Activated gamma-delta T cell treated with anti-CD3 and anti-CD28 coated beads, Interleukin-2, amount 50 U/mL, for 16 hours (primary cell): ENCODE measurements around the gene FASLG.

Experiments
- DNase-seq: peaks from one replicate; pipeline ENCODE4 v3.0.0-alpha.2; 2020; ENCODE audit warnings: low read depth

Gene FASLG

DNA sequence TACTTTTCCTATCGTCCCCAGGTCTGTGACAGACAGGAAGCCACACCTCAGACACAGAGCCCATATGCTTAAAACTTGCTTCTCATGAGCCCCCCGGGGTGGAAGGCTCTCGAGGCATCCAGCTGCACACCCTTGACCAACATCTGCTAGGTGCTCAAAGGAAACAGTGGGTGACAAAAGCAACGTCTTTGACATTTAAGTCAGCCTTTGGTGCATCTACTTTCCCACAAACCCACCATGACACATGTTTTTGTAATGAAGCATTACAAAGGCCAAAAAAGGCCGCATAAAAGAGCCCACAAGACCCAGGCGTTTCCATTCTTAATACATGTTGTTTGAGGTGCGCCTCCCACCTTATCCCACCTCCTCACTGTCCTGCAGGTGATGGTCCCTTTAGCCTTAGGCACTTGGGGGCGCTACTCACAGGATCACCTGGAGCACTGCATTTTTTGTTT lies 11.8 kb upstream of the FASLG start:
- DNase-seq = peak; percentile 42

- no peak for DNase-seq
Measured at GRCh38 chr1:172647987-172648386, 10.9 kb upstream of the FASLG start.

- no peak for DNase-seq
Measured at GRCh38 chr1:172650474-172651193, 8.3 kb upstream of the FASLG start.

DNA sequence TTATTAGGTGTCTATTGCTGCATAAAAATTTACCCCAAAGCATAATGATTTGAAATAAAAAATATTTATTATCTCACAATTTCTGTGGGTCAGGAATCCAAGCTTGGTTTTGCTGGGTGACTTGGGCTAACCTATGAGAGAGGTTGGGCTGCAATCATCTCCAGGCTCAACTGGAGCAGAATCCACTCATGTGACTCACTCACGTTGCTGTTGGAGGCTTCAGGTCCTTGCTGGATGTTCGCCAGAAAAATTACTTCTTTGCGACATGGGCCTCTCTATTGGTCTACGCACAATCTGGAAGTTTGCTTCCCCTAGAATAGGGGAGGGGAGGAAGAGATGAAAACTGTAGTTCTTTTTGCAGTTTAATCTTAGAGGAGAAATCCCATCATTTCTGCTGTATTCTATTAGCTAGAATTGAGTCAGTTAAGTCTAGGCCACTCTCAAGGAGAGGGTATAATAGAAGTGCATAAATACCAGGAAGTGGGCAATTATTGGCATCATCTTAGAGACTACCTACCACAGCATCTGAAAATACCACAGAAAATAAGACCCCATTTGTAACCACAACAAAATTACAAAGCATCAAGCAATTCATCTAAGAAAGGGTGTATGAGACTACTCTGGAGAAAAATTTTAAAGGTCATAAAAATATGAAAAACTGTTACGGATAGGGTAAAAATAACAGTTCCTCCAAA lies 5.7 kb upstream of the FASLG start:
- DNase-seq = no peak

GRCh38 chr1:172654535-172654934 lies 4.4 kb upstream of the FASLG start:
- no peak for DNase-seq

DNA sequence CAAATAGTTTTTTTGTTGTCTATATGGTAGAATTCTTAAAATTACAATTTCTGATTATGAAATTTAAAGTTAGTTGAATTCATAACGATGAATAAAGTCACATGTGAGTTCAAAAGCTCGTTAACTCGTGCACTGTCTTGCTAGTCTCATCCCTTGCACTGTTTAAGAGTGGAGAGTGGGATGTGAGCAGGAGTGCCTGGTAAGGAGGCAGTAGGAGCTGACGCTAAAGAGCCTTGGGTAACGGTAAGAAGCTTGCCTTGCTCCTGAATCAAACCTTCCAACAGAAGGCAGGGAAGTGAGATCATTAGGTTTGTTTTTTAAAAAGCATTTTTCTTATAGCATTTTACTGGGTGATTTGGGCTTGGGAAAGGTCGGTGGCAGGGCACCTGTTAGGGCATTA lies 2.3 kb upstream of the FASLG start:
- DNase-seq = no peak

DNA sequence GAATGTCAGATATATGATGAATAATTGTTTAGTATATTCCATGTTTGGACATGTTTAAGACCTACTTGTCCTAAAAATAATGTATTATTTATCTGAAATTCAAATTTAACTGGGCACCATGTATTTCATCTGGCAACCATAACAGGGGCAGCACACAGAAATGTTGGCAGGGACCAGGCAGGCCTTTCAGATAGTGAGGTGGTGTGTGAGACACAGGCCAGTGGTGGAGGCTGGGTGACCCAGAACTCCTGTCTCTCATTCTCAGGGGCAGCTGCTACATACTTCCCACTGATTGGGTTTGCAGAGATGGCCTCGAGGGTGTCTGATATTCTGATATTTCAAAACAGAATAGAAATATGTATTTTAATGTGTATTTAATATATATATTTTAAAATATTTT lies 1.3 kb upstream of the FASLG start:
- no peak for DNase-seq

GRCh38 chr1:172661107-172661506 lies 2.2 kb downstream of the FASLG start:
- no peak for DNase-seq

DNA sequence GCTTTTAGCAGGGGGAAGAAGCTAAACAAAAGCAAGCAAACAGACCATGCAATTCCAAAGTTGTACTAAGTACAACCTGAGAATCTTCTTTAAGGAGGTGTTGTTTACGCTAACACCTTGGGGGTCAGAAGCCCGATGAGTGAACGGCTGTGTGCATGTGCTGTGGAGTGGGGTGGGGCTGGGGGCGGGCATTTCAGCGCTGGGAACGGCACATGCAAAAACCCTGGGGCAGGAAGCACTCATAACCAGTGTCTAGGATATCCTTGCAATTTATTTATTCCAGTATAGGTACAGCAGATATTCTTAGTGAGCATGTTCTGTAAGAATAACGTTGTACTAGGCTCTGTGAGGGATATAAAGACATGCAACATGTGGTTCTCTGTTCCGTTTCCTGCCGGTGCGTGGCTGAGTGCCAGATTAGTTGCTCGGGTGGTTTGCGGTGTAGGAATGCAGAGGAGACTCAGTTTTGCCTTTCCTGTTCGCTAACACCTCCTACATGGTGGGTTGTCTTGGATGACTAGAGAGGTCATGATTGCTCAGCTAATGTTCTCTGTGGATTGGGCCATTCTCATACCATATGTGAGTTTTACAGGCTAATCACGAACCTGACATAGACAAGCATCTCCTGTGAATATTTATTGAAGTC lies 3.7 kb downstream of the FASLG start:
- peak; percentile 84 for DNase-seq

GRCh38 chr1:172663732-172664131 lies 4.8 kb downstream of the FASLG start:
- no peak for DNase-seq

GRCh38 chr1:172668097-172668496 lies 9.2 kb downstream of the FASLG start:
- no peak for DNase-seq

DNA sequence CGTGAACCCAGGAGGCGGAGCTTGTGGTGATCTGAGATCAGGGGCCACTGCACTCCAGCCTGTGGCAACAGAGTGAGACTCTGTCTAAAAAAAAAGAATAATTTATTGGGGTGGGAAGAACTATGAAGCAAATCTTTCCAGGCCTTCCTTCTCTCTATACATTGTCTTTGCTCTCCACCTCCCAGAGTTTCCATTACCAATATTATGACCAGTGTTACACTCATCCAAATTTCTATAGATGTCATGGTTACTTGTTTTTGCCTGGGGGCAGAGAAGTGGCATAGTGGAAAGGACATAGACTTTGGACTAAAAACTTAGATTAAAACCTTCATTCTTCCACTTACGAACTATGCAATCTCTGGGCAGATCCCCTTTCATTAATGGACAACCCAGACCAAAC lies 10.1 kb downstream of the FASLG start:
- DNase-seq = no peak

GRCh38 chr1:172670316-172670715 lies 11.4 kb downstream of the FASLG start:
- no peak for DNase-seq

- DNase-seq = peak; percentile 32
Measured at GRCh38 chr1:172670791-172671190, 11.9 kb downstream of the FASLG start.

GRCh38 chr1:172671591-172671990 lies 12.7 kb downstream of the FASLG start:
- DNase-seq = no peak

DNA sequence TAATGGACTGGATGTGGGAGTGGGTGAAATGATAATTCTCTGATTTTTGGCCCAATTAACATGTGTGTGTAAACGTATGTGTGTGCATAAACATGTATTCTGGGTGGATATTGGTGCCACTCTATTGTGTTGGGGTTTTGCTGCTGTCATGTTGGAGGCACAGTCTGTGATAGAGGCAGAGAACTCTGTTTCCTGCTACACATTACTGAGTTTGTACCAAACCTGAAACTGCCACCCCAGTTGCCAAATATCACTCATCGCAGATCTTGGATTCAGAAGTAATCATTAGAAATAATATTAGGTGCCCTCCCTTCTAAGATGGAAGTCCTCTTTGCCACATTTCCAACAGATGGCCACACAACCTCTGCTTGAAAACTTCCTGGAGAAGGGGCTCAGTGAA lies 13.8 kb downstream of the FASLG start:
- no peak for DNase-seq

GRCh38 chr1:172673761-172674160 lies 14.9 kb downstream of the FASLG start:
- no peak for DNase-seq

GRCh38 chr1:172674831-172675613 lies 16.1 kb downstream of the FASLG start:
- no peak for DNase-seq

DNA sequence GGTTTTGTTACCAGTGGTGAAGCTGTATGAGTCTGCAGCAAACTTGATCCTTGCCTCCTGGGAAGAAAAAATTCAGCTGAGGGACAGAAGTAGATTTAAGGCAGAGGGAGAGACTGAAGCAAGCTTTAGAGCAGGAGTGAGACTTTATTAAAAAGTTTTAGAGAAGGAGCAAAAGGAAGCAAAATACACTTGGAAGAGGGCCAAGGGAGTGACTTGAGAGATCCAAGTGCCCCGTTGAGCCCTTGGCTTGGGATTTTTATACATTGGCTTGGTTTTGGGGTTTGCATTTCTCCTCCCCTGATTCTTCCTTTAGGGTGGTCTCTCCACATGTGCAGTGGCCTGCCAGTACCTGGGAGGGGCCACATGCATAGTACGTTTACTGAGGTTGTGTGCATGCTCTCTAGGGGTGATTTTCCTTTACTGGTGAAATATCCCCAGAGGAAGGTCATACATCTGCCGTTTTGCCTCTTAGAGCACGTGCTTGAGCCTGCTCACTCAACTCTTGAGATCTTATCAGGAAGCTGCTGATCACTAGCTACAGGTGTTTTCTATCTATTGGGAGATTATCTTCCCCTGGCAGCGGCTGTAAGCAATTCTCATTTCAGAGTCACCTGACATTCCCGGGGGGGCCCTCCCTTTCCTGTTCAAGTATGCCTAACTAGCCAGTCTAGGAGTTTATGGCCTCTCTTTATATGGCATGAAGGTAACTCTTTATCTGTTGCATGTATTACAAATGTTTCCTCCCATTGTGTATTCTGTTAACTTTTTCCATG lies 20.3 kb downstream of the FASLG start:
- DNase-seq = no peak

DNA sequence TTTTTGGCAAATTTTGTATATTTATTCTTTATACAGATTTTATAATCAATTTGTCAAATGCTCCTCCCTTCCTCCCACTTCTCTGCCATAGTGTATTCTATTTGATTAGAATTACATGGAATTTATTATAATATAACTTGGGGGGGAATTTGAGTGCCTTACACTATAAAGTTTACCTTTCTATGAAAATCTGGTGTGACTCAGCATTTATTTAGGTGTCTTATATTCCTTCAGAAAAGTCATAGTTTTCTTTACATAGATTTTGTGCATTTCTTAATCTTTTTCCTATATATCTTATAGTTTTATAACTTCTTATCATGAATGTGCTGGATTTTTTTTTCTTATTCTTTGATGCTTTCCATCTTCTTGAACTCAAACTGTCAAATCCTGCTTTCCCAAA lies 21.3 kb downstream of the FASLG start:
- no peak for DNase-seq

GRCh38 chr1:172680733-172681275 lies 21.9 kb downstream of the FASLG start:
- DNase-seq = no peak
